Measurements from ENCODE around the gene TEX36. TPM values are rescaled to one million over a fixed set of nuclear protein-coding genes. Genes with fewer than 3 reads are reported as not detected.

The TEX36 gene
- not detected in 2 replicates for total RNA-seq

GRCh38 chr10:125683063-125683462, at the start of gene TEX36:
Gene TEX36, minus strand, starts transcription at chr10:125683163. Its CDS starts 174 bp downstream, at chr10:125682989.

GRCh38 chr10:125719173-125720001, 36.4 kb upstream of the TEX36 start, which contains the start of gene EDRF1:
Gene EDRF1, plus strand, starts transcription at chr10:125719709. Its CDS starts 99 bp downstream, at chr10:125719808.

Other genes with a start within 250 kb of the TEX36 start
- gene EDRF1, start 36.5 kb upstream of the TEX36 start, total RNA-seq, result 15.2 and 19.6 TPM in 2 replicates
- gene MMP21, start 92.7 kb upstream of the TEX36 start, total RNA-seq, result not detected in 2 replicates
- gene UROS, start 140.1 kb upstream of the TEX36 start, total RNA-seq, result 48.7 and 61.3 TPM in 2 replicates
- 42.2 and 44.7 TPM in 2 replicates for gene BCCIP, start 140.4 kb upstream of the TEX36 start, total RNA-seq
- gene DHX32, start 198.1 kb upstream of the TEX36 start, total RNA-seq, result 29.4 and 34.2 TPM in 2 replicates
- 0.71 and 1.4 TPM in 2 replicates for gene FANK1, start 213.4 kb upstream of the TEX36 start, total RNA-seq

Measured in myometrial cell (primary cell).